Kasumi-1 (cell line): ENCODE data around the gene GNAO1.

Experiments used
- DNase-seq, 2 experiments: peaks; one replicate each; lab custom pipeline; 2025; lab: John Stamatoyannopoulos, UW

The GNAO1 gene

GRCh38 chr16:56336071-56336688 lies 144.9 kb downstream of the GNAO1 start:
- DNase-seq: no peak

- no peak for DNase-seq
Measured at GRCh38 chr16:56336711-56337110, 145.4 kb downstream of the GNAO1 start.

GRCh38 chr16:56337131-56337857 lies 146.0 kb downstream of the GNAO1 start:
- DNase-seq: no peak

- no peak for DNase-seq
Measured at GRCh38 chr16:56337858-56338325, 146.6 kb downstream of the GNAO1 start.

- no peak for DNase-seq
Measured at GRCh38 chr16:56338566-56339318, 147.5 kb downstream of the GNAO1 start.

GRCh38 chr16:56339431-56340195 lies 148.3 kb downstream of the GNAO1 start:
- DNase-seq: no peak

- DNase-seq: no peak
Measured at GRCh38 chr16:56340416-56340815, 149.1 kb downstream of the GNAO1 start.

- no peak for DNase-seq
Measured at GRCh38 chr16:56340864-56341365, 149.6 kb downstream of the GNAO1 start.

- no peak for DNase-seq
Measured at GRCh38 chr16:56341656-56342399, 150.5 kb downstream of the GNAO1 start.

- no peak for DNase-seq
Measured at GRCh38 chr16:56343661-56344517, 152.6 kb downstream of the GNAO1 start.

- DNase-seq: no peak
Measured at GRCh38 chr16:56344518-56345405, 153.5 kb downstream of the GNAO1 start.

- DNase-seq: no peak
Measured at GRCh38 chr16:56345406-56346050, 154.2 kb downstream of the GNAO1 start.

GRCh38 chr16:56346131-56346890 lies 155.0 kb downstream of the GNAO1 start:
- DNase-seq: no peak

- no peak for DNase-seq
Measured at GRCh38 chr16:56347166-56347565, 155.9 kb downstream of the GNAO1 start.

- no peak for DNase-seq
Measured at GRCh38 chr16:56347670-56348069, 156.4 kb downstream of the GNAO1 start.

GRCh38 chr16:56348168-56349085 lies 157.1 kb downstream of the GNAO1 start:
- peak in 1 of 2 experiments; percentile 33 for DNase-seq

- DNase-seq: no peak
Measured at GRCh38 chr16:56349086-56349415, 157.8 kb downstream of the GNAO1 start.
